IMR-90 (cell line): ENCODE results near the gene UQCRFS1. TPM values are rescaled to one million over a fixed set of nuclear protein-coding genes. Genes with fewer than 3 reads are reported as not detected.

ENCODE experiments used
- ATAC-seq: fragments of 200-7000 bp; cut with Tn5 transposase; 2 replicates; pipeline ENCODE4 v1.9.1; 2020; ENCODE audit warnings: low read depth, mild to moderate bottlenecking, moderate library complexity
- BruUV-seq: library from RNA; stranded (reverse); fragments of 400-500 nt; replicated peaks from 2 replicates; lab custom pipeline; 2021; lab: Mats Ljungman, UMichigan
- CTCF ChIA-PET: fragments of 300-600 bp; formaldehyde crosslinking; extraction: SDS; loops from one replicate; lab custom pipeline; 2021; ENCODE audit warnings: antibody characterized with exemption; lab: Yijun Ruan, JAX
- POLR2A ChIA-PET: fragments of 300-600 bp; sonication (Branson Sonifier 250); formaldehyde crosslinking; loops from one replicate; lab custom pipeline; 2022; ENCODE audit warnings: antibody characterized with exemption; ENCODE audit not compliant: unreplicated experiment; lab: Charles Lee
- DNase-seq: peaks from one replicate; pipeline ENCODE4 v3.0.0; 2013
- H2AFZ ChIP-seq: replicated peaks from 2 replicates; pipeline ENCODE3; 2013; ENCODE audit warnings: low read length, mild to moderate bottlenecking; ENCODE audit not compliant: poor library complexity
- H2AK5ac ChIP-seq: 2 replicates; pipeline ENCODE4 v1.6.1; 2013; ENCODE audit warnings: low read depth, low read length, inconsistent platforms
- H2AK9ac ChIP-seq: replicated peaks from 2 replicates; pipeline ENCODE3; 2013; ENCODE audit warnings: mild to moderate bottlenecking, low read depth, low read length, moderate library complexity; ENCODE audit not compliant: poor library complexity
- H2BK120ac ChIP-seq: 2 replicates; pipeline ENCODE4 v1.6.1; 2013; ENCODE audit warnings: low read depth, low read length, inconsistent platforms
- H2BK15ac ChIP-seq: 3 replicates; pipeline ENCODE4 v1.6.1; 2013; ENCODE audit warnings: low read depth, low read length, inconsistent platforms
- H2BK20ac ChIP-seq: 2 replicates; pipeline ENCODE4 v1.6.1; 2013; ENCODE audit warnings: low read depth, mild to moderate bottlenecking, inconsistent platforms, low read length, moderate library complexity
- H2BK5ac ChIP-seq: 2 replicates; pipeline ENCODE4 v1.6.1; 2013; ENCODE audit warnings: mild to moderate bottlenecking, low read depth, low read length, inconsistent platforms; ENCODE audit not compliant: poor library complexity, severe bottlenecking
- H3K14ac ChIP-seq: replicated peaks from 2 replicates; pipeline ENCODE4 v1.6.1; 2013; ENCODE audit warnings: low read depth, low read length, inconsistent platforms
- H3K18ac ChIP-seq: 2 replicates; pipeline ENCODE4 v1.6.1; 2013; ENCODE audit warnings: low read depth, low read length, control low read depth
- H3K23ac ChIP-seq: 2 replicates; pipeline ENCODE4 v1.6.1; 2013; ENCODE audit warnings: low read depth, low read length, inconsistent platforms
- H3K27ac ChIP-seq: 2 replicates; pipeline ENCODE4 v1.5.1; 2013; ENCODE audit warnings: mild to moderate bottlenecking, control low read depth, low read length; ENCODE audit not compliant: insufficient read depth
- H3K27me3 ChIP-seq: 2 replicates; pipeline ENCODE4 v1.6.1; 2013; ENCODE audit warnings: low read length; ENCODE audit not compliant: control insufficient read depth, insufficient read depth
- H3K36me3 ChIP-seq: 2 replicates; pipeline ENCODE4 v1.6.1; 2013; ENCODE audit warnings: low read length, mixed read lengths; ENCODE audit not compliant: control insufficient read depth, insufficient read depth
- H3K4ac ChIP-seq: 2 replicates; pipeline ENCODE4 v1.6.1; 2013; ENCODE audit warnings: low read depth, low read length, inconsistent platforms
- H3K4me1 ChIP-seq: 2 replicates; pipeline ENCODE4 v1.6.1; 2013; ENCODE audit warnings: low read length, mixed read lengths; ENCODE audit not compliant: control insufficient read depth, insufficient read depth
- H3K4me2 ChIP-seq: 2 replicates; pipeline ENCODE4 v1.6.1; 2013; ENCODE audit warnings: low read depth, mild to moderate bottlenecking, control low read depth, low read length, moderate library complexity
- H3K4me3 ChIP-seq: 2 replicates; pipeline ENCODE4 v1.5.1; 2013; ENCODE audit warnings: low read depth, mild to moderate bottlenecking, control low read depth, low read length, moderate library complexity; ENCODE audit not compliant: insufficient read depth
- H3K56ac ChIP-seq: 2 replicates; pipeline ENCODE4 v1.6.1; 2013; ENCODE audit warnings: low read length, inconsistent platforms; ENCODE audit not compliant: insufficient read depth; ENCODE audit errors: extremely low read depth
- H3K79me1 ChIP-seq, 2 experiments: 2 replicates each; pipeline ENCODE4 v1.6.1; 2013; ENCODE audit warnings: low read length in 2 of 2, inconsistent platforms in 1 of 2, low read depth in 1 of 2
- H3K9ac ChIP-seq: 2 replicates; pipeline ENCODE4 v1.6.1; 2013; ENCODE audit warnings: low read depth, low read length, control low read depth
- H3K9me1 ChIP-seq: 2 replicates; pipeline ENCODE4 v1.6.1; 2013; ENCODE audit warnings: low read length, inconsistent platforms; ENCODE audit not compliant: insufficient read depth
- H3K9me3 ChIP-seq: 2 replicates; pipeline ENCODE4 v1.6.1; 2013; ENCODE audit warnings: low read length; ENCODE audit not compliant: control insufficient read depth, insufficient read depth
- H4K20me1 ChIP-seq: 2 replicates; pipeline ENCODE4 v1.6.1; 2013; ENCODE audit warnings: low read length, inconsistent platforms; ENCODE audit not compliant: insufficient read depth
- H4K5ac ChIP-seq: 2 replicates; pipeline ENCODE4 v1.6.1; 2013; ENCODE audit warnings: mild to moderate bottlenecking, low read depth, low read length, control low read depth
- H4K8ac ChIP-seq, 2 experiments: 2 replicates each; pipeline ENCODE4 v1.6.1; 2013; ENCODE audit warnings: low read depth in 2 of 2, low read length in 2 of 2, control low read depth in 1 of 2, inconsistent platforms in 1 of 2
- H4K91ac ChIP-seq: 2 replicates; pipeline ENCODE4 v1.6.1; 2013; ENCODE audit warnings: low read depth, low read length, inconsistent platforms; ENCODE audit not compliant: insufficient read depth
- CHD1 ChIP-seq: IDR thresholded peaks from 2 replicates; pipeline ENCODE4 v1.6.1; 2012; ENCODE audit warnings: low read depth, low read length, improper control_type of control experiment
- FOS ChIP-seq: fragments of 150-350 bp; IDR thresholded peaks from 2 replicates; pipeline ENCODE4 v1.6.1; 2016; ENCODE audit warnings: low read depth, low read length
- MAFK ChIP-seq: IDR thresholded peaks from 2 replicates; pipeline ENCODE4 v1.6.1; 2012; ENCODE audit warnings: low read depth, low read length, improper control_type of control experiment
- MAZ ChIP-seq: IDR thresholded peaks from 2 replicates; pipeline ENCODE4 v1.6.1; 2012; ENCODE audit warnings: low read depth, mild to moderate bottlenecking, low read length, improper control_type of control experiment, moderate library complexity, borderline replicate concordance
- MXI1 ChIP-seq: IDR thresholded peaks from 2 replicates; pipeline ENCODE4 v1.6.1; 2012; ENCODE audit warnings: low read depth, mild to moderate bottlenecking, low read length, moderate library complexity, borderline replicate concordance
- NFE2L2 ChIP-seq: fragments of 150-350 bp; IDR thresholded peaks from 2 replicates; pipeline ENCODE4 v1.6.1; 2016; ENCODE audit warnings: low read depth, mild to moderate bottlenecking, low read length
- RAD21 ChIP-seq: IDR thresholded peaks from 2 replicates; pipeline ENCODE4 v1.6.1; 2012; ENCODE audit warnings: low read length, improper control_type of control experiment
- RCOR1 ChIP-seq: IDR thresholded peaks from 2 replicates; pipeline ENCODE4 v1.6.1; 2012; ENCODE audit warnings: mild to moderate bottlenecking, low read length, improper control_type of control experiment; ENCODE audit not compliant: insufficient replicate concordance
- SMC3 ChIP-seq: fragments of 150-350 bp; IDR thresholded peaks from 2 replicates; pipeline ENCODE4 v1.6.1; 2016; ENCODE audit warnings: low read depth, mild to moderate bottlenecking, antibody characterized with exemption, low read length, moderate library complexity
- WGBS, 2 experiments: methylation state at CpG; one replicate each; pipeline versions ENCODE4 v1.1.5 to v1.1.7; 2013; ENCODE audit warnings: missing lambda C conversion rate in 2 of 2; ENCODE audit not compliant: insufficient read length in 1 of 2; ENCODE audit errors: extremely low coverage in 2 of 2; 5-methylcytosine and 5-hydroxymethylcytosine counted together
- dilution Hi-C: fragments of 300-500 bp; cut with HindIII; formaldehyde crosslinking; loops from one replicate; pipeline ENCODE4 v1.14.3; 2018; ENCODE audit warnings: low sequenced_read_pairs; ENCODE audit not compliant: unreplicated experiment
- in situ Hi-C: fragments of 300-500 bp; cut with MboI; formaldehyde crosslinking; loops from 3 replicates; pipeline ENCODE4 v1.14.3; 2019; ENCODE audit warnings: low sequenced_read_pairs, inconsistent platforms, mixed read lengths
- intact Hi-C: fragments of 100-400 bp; cut with micrococcal nuclease; formaldehyde crosslinking; loops from 2 replicates; pipeline ENCODE4 v1.10.0; 2022
- polyA plus RNA-seq, 3 experiments: library from polyadenylated mRNA; depleted of rRNA; stranded (reverse); fragments of >200 nt; gene quantifications; 2 replicates each; pipeline ENCODE4 v1.2.3, GENCODE V29; 2012; ENCODE audit warnings: low replicate concordance in 1 of 3
- total RNA-seq: library from RNA; depleted of rRNA; stranded (reverse); fragments of >200 nt; gene quantifications from 2 replicates; pipeline ENCODE4 v1.2.3, GENCODE V29; 2012
- TF ChIP-seq, protein P1 (sequence below): fragments of 150-350 bp; IDR thresholded peaks from 2 replicates; pipeline ENCODE4 v1.6.1; 2016; ENCODE audit warnings: low read depth, mild to moderate bottlenecking, low read length, moderate library complexity, borderline replicate concordance

UQCRFS1 gene
- total and polyA plus RNA-seq, 2 of the 4 experiments (the other 2 are of a cell fraction) = 37.1 to 43.8 TPM

DNA sequence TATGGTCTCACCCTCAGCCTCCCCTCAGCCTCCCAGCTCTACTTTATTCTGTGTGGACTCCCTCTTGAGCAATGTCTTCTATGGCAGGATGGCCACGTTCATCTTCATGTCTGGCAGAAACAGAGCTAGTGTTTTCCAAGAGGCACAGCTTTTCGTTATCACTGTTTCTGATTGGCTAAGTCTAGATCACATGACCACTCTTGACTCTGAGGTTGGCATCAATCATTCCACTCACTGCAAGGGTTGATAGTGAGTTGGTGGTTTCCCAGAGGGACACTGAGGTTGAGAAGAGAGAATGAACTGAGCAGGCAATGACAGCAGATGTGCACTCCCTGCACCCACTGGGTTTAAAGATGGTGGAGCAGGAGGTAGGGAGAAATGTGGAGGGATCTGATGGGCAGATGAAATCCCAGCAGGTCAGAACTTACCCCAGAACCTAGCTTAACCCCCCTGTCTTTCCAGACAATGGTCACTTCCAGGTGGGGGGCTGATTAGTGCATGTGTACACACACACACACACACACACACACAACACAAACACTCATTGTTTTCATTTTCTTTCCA lies 26.3 kb upstream of the UQCRFS1 start:
- no peak for ATAC-seq
- Histone ChIP-seq H3K79me1 (no peaks in the 10 kb centered on the region), H3K23ac (no peak overlapping the region), H3K56ac (no peak overlapping the region), H3K9ac (no peak overlapping the region), H3K36me3 (no peaks in the 10 kb centered on the region), H2BK15ac (no peak overlapping the region), H3K9me1 (no peaks in the 10 kb centered on the region), H3K18ac (no peak overlapping the region), H4K91ac (no peak overlapping the region), H3K27ac (no peak overlapping the region), H3K4ac (no peak overlapping the region), H3K9me3 (no peaks in the 10 kb centered on the region), H4K20me1 (no peaks in the 10 kb centered on the region), H4K8ac (no peak overlapping the region), H2BK5ac (no peak overlapping the region), H3K27me3 (no peaks in the 10 kb centered on the region), H3K4me2 (no peak overlapping the region), H2AFZ (no peak overlapping the region), H3K4me1 (no peaks in the 10 kb centered on the region), H2BK20ac (no peak overlapping the region), H3K4me3 (no peak overlapping the region), H2BK120ac (no peak overlapping the region), H4K5ac (no peak overlapping the region), H3K14ac (no peak overlapping the region), H2AK5ac (no peak overlapping the region), H2AK9ac (no peak overlapping the region)
- WGBS, 2 experiments = no CpG with 5 or more reads among the region's 2 CpGs
- DNase-seq = no peak
- intact Hi-C loops (no loop called here), in situ Hi-C loops (no loop called here), dilution Hi-C loops (no loop called here)
- no TSS peak for BruUV-seq
- ChIA-PET CTCF (no interaction called here), POLR2A (no interaction called here)
- TF ChIP-seq MAFK (no peak), RAD21 (no peak), NFE2L2 (no peak), FOS (no peak), CHD1 (no peak), RCOR1 (no peak), SMC3 (no peak), MAZ (no peak), MXI1 (no peak)
- TF ChIP-seq, protein P1, sequence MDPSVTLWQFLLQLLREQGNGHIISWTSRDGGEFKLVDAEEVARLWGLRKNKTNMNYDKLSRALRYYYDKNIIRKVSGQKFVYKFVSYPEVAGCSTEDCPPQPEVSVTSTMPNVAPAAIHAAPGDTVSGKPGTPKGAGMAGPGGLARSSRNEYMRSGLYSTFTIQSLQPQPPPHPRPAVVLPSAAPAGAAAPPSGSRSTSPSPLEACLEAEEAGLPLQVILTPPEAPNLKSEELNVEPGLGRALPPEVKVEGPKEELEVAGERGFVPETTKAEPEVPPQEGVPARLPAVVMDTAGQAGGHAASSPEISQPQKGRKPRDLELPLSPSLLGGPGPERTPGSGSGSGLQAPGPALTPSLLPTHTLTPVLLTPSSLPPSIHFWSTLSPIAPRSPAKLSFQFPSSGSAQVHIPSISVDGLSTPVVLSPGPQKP = no peak
